Activated T-cell treated with anti-CD3 and anti-CD28 coated beads, Interleukin-2, amount 50 U/mL, for 72 hours (primary cell): ENCODE measurements around the gene SYT17. TPM values are rescaled to one million over a fixed set of nuclear protein-coding genes. Genes with fewer than 3 reads are reported as not detected.

Source experiments
- ATAC-seq, 2 donors: fragments of 150-1000 bp; cut with Tn5 transposase; replicated peaks in 1 of 2; 2 replicates each; pipeline ENCODE4 v1.10.0; 2021; ENCODE audit warnings: moderate library complexity in 2 of 2, mild to moderate bottlenecking in 1 of 2
- DNase-seq, 2 donors: peaks; one replicate each; pipeline ENCODE4 v3.0.0; 2021 to 2022; ENCODE audit warnings: mixed read lengths in 1 of 2
- H3K27ac Mint-ChIP-seq: one replicate; pipeline ENCODE4 v1.8.0; 2022; ENCODE audit warnings: mild to moderate bottlenecking, moderate library complexity, mixed read lengths
- H3K27me3 Mint-ChIP-seq: one replicate; pipeline ENCODE4 v1.8.0; 2022; ENCODE audit warnings: low read depth, mixed read lengths
- H3K36me3 Mint-ChIP-seq, 2 donors: one replicate each; pipeline ENCODE4 v1.8.0; 2022; ENCODE audit warnings: mixed read lengths in 2 of 2, mild to moderate bottlenecking in 1 of 2; ENCODE audit not compliant: insufficient read depth in 2 of 2
- H3K4me1 Mint-ChIP-seq: one replicate; pipeline ENCODE4 v1.8.0; 2022; ENCODE audit warnings: low read depth, mixed read lengths
- H3K4me3 Mint-ChIP-seq, 2 donors: one replicate each; pipeline ENCODE4 v1.8.0; 2022; ENCODE audit warnings: mild to moderate bottlenecking in 2 of 2, mixed read lengths in 2 of 2, moderate library complexity in 2 of 2
- H3K9me3 Mint-ChIP-seq, 2 donors: one replicate each; pipeline ENCODE4 v1.8.0; 2022; ENCODE audit warnings: mixed read lengths in 2 of 2
- total RNA-seq, 2 donors: library from RNA; stranded (reverse); gene quantifications; one replicate each; pipeline ENCODE4 v1.2.3, GENCODE V29; 2022

The SYT17 gene
- total RNA-seq, 2 donors from 2014 or later, result 0.36 to 0.39 TPM

GRCh38 chr16:19292186-19292585 is 124.1 kb downstream of the SYT17 start:
- peaks cover 30% of the 10 kb centered on the region for H3K27me3 Mint-ChIP-seq
- no peaks in the 10 kb centered on the region for H3K36me3 Mint-ChIP-seq
- no peak overlapping the region for H3K27ac Mint-ChIP-seq
- no peak overlapping the region for H3K4me3 Mint-ChIP-seq
- H3K9me3 Mint-ChIP-seq, result no peaks in the 10 kb centered on the region
- DNase-seq (no peak), ATAC-seq (no peak)
- H3K4me1 Mint-ChIP-seq, result peaks cover 32% of the 10 kb centered on the region

GRCh38 chr16:19294156-19294649 is 126.2 kb downstream of the SYT17 start:
- Mint-ChIP-seq H3K27me3 (peaks cover 25% of the 10 kb centered on the region), H3K4me3 (peak overlapping the region; percentile 54 to 68), H3K4me1 (peaks cover 32% of the 10 kb centered on the region), H3K36me3 (no peaks in the 10 kb centered on the region), H3K27ac (peak overlapping the region; percentile 1), H3K9me3 (no peaks in the 10 kb centered on the region)
- ATAC-seq (peak; percentile 88), DNase-seq (peak; percentile 56)

- Mint-ChIP-seq H3K27me3 (peaks cover 21% of the 10 kb centered on the region), H3K36me3 (no peaks in the 10 kb centered on the region), H3K4me1 (peaks cover 28% of the 10 kb centered on the region), H3K27ac (peak overlapping the region; percentile 20), H3K4me3 (peak overlapping the region; percentile 42 to 52), H3K9me3 (no peaks in the 10 kb centered on the region)
- ATAC-seq (peak; percentile 38 to 68), DNase-seq (peak; percentile 4 to 23)
Observed at GRCh38 chr16:19295393-19295792, 127.4 kb downstream of the SYT17 start.

- Mint-ChIP-seq H3K27ac (no peak overlapping the region), H3K9me3 (no peaks in the 10 kb centered on the region), H3K36me3 (no peaks in the 10 kb centered on the region), H3K4me3 (no peak overlapping the region), H3K4me1 (peaks cover 20% of the 10 kb centered on the region), H3K27me3 (peaks cover 14% of the 10 kb centered on the region)
- DNase-seq, result no peak
- ATAC-seq, result no peak
Observed at GRCh38 chr16:19297454-19297853, 129.4 kb downstream of the SYT17 start.

- Mint-ChIP-seq H3K4me3 (no peak overlapping the region), H3K27ac (no peak overlapping the region), H3K36me3 (no peaks in the 10 kb centered on the region), H3K27me3 (peaks cover 7% of the 10 kb centered on the region), H3K9me3 (no peaks in the 10 kb centered on the region), H3K4me1 (peaks cover 9% of the 10 kb centered on the region)
- ATAC-seq (no peak), DNase-seq (no peak)
Observed at GRCh38 chr16:19299565-19299964, 131.5 kb downstream of the SYT17 start.

- no peaks in the 10 kb centered on the region for H3K4me1 Mint-ChIP-seq
Observed at GRCh38 chr16:19301931-19302330, 133.9 kb downstream of the SYT17 start.

GRCh38 chr16:19304750-19305149 is 136.7 kb downstream of the SYT17 start:
- no peak for DNase-seq
- no peak overlapping the region for H3K27ac Mint-ChIP-seq
- no peak overlapping the region for H3K4me3 Mint-ChIP-seq
- peaks cover 0 to 4% of the 10 kb centered on the region in 2 donors for H3K9me3 Mint-ChIP-seq
- no peaks in the 10 kb centered on the region for H3K4me1 Mint-ChIP-seq
- H3K27me3 Mint-ChIP-seq, result peaks cover 7% of the 10 kb centered on the region
- H3K36me3 Mint-ChIP-seq, result no peaks in the 10 kb centered on the region
- ATAC-seq, result no peak

More at GRCh38 chr16:19301931-19302330, 133.9 kb downstream of the SYT17 start:
- Mint-ChIP-seq H3K36me3 (no peaks in the 10 kb centered on the region), H3K4me3 (no peak overlapping the region), H3K9me3 (no peaks in the 10 kb centered on the region), H3K27me3 (peaks cover 7% of the 10 kb centered on the region), H3K27ac (no peak overlapping the region)
- ATAC-seq, result no peak
- no peak for DNase-seq

- Mint-ChIP-seq H3K27ac (no peak overlapping the region), H3K36me3 (no peaks in the 10 kb centered on the region), H3K4me3 (no peak overlapping the region), H3K27me3 (peaks cover 4% of the 10 kb centered on the region), H3K9me3 (peaks cover 0 to 4% of the 10 kb centered on the region in 2 donors), H3K4me1 (no peaks in the 10 kb centered on the region)
- ATAC-seq (no peak), DNase-seq (no peak)
Observed at GRCh38 chr16:19305443-19305842, 137.4 kb downstream of the SYT17 start.

- no peak for DNase-seq
- Mint-ChIP-seq H3K9me3 (peaks cover 0 to 4% of the 10 kb centered on the region in 2 donors), H3K27me3 (no peaks in the 10 kb centered on the region), H3K36me3 (no peaks in the 10 kb centered on the region), H3K4me3 (no peak overlapping the region), H3K27ac (no peak overlapping the region), H3K4me1 (no peaks in the 10 kb centered on the region)
- ATAC-seq, result no peak
Observed at GRCh38 chr16:19307587-19308241, 139.7 kb downstream of the SYT17 start.

- ATAC-seq, result no peak
- H3K9me3 Mint-ChIP-seq, result peaks cover 0 to 4% of the 10 kb centered on the region in 2 donors
- DNase-seq, result no peak
- H3K36me3 Mint-ChIP-seq, result no peaks in the 10 kb centered on the region
- H3K27ac Mint-ChIP-seq, result no peak overlapping the region
- no peak overlapping the region for H3K4me3 Mint-ChIP-seq
- no peaks in the 10 kb centered on the region for H3K27me3 Mint-ChIP-seq
- no peaks in the 10 kb centered on the region for H3K4me1 Mint-ChIP-seq
Observed at GRCh38 chr16:19308392-19308791, 140.4 kb downstream of the SYT17 start.

GRCh38 chr16:19309178-19309577 is 141.1 kb downstream of the SYT17 start:
- Mint-ChIP-seq H3K9me3 (peaks cover 0 to 4% of the 10 kb centered on the region in 2 donors), H3K36me3 (no peaks in the 10 kb centered on the region), H3K4me1 (no peaks in the 10 kb centered on the region), H3K27ac (no peak overlapping the region), H3K27me3 (no peaks in the 10 kb centered on the region), H3K4me3 (no peak overlapping the region)
- DNase-seq (no peak), ATAC-seq (no peak)

GRCh38 chr16:19314718-19315425 is 146.8 kb downstream of the SYT17 start:
- DNase-seq (no peak), ATAC-seq (no peak)
- H3K27ac Mint-ChIP-seq, result no peak overlapping the region
- H3K4me3 Mint-ChIP-seq, result no peak overlapping the region
- H3K9me3 Mint-ChIP-seq, result no peaks in the 10 kb centered on the region
- no peaks in the 10 kb centered on the region for H3K4me1 Mint-ChIP-seq
- no peaks in the 10 kb centered on the region for H3K27me3 Mint-ChIP-seq
- no peaks in the 10 kb centered on the region for H3K36me3 Mint-ChIP-seq

- Mint-ChIP-seq H3K4me1 (no peaks in the 10 kb centered on the region), H3K27me3 (no peaks in the 10 kb centered on the region), H3K9me3 (no peaks in the 10 kb centered on the region), H3K36me3 (no peaks in the 10 kb centered on the region), H3K4me3 (no peak overlapping the region), H3K27ac (no peak overlapping the region)
- ATAC-seq (no peak), DNase-seq (no peak)
Observed at GRCh38 chr16:19315889-19316433, 147.9 kb downstream of the SYT17 start.
